ENCODE data around the gene LRRC36.

Gene LRRC36

GRCh38 chr16:67425580-67425979, 99.0 kb downstream of the LRRC36 start:
- Histone ChIP-seq H3K9me3 (ENCODE audit: control insufficient read depth, low read length) (no peaks in the 10 kb centered on the region), H3K4me3 (ENCODE audit: insufficient read depth, low read depth, low read length) (no peak overlapping the region), H3K4me1 (ENCODE audit: control insufficient read depth, insufficient read depth, low read length) (peaks cover 20% of the 10 kb centered on the region), H3K27ac (ENCODE audit: insufficient read depth, low read depth, low read length, poor library complexity, severe bottlenecking) (no peak overlapping the region), H3K36me3 (ENCODE audit: control insufficient read depth, insufficient read depth, low read length) (no peaks in the 10 kb centered on the region), H3K27me3 (ENCODE audit: control insufficient read depth, insufficient read depth, low read length, poor library complexity, severe bottlenecking) (peaks cover 24% of the 10 kb centered on the region)
- 81 to 82% methylated on average over 4 of the region's 4 CpGs for WGBS, 2 experiments

GRCh38 chr16:67426022-67426421, 99.4 kb downstream of the LRRC36 start:
- 88 to 92% methylated on average over 6 to 7 of the region's 7 CpGs for WGBS, 2 experiments

GRCh38 chr16:67426950-67427349, 100.3 kb downstream of the LRRC36 start:
- no peaks in the 10 kb centered on the region for H3K9me3 ChIP-seq (ENCODE audit: control insufficient read depth, low read length)
- peaks cover 23% of the 10 kb centered on the region for H3K4me1 ChIP-seq (ENCODE audit: control insufficient read depth, insufficient read depth, low read length)
- no peaks in the 10 kb centered on the region for H3K36me3 ChIP-seq (ENCODE audit: control insufficient read depth, insufficient read depth, low read length)
- no peak overlapping the region for H3K27ac ChIP-seq (ENCODE audit: insufficient read depth, low read depth, low read length, poor library complexity, severe bottlenecking)
- no peak overlapping the region for H3K4me3 ChIP-seq (ENCODE audit: insufficient read depth, low read depth, low read length)
- WGBS, 2 experiments: 92 to 94% methylated on average over 7 of the region's 7 CpGs
- peaks cover 37% of the 10 kb centered on the region for H3K27me3 ChIP-seq (ENCODE audit: control insufficient read depth, insufficient read depth, low read length, poor library complexity, severe bottlenecking)

More at GRCh38 chr16:67426022-67426421, 99.4 kb downstream of the LRRC36 start:
- H3K27ac ChIP-seq (ENCODE audit: insufficient read depth, low read depth, low read length, poor library complexity, severe bottlenecking): no peak overlapping the region
- no peak overlapping the region for H3K4me3 ChIP-seq (ENCODE audit: insufficient read depth, low read depth, low read length)
- H3K9me3 ChIP-seq (ENCODE audit: control insufficient read depth, low read length): no peaks in the 10 kb centered on the region
- H3K27me3 ChIP-seq (ENCODE audit: control insufficient read depth, insufficient read depth, low read length, poor library complexity, severe bottlenecking): peaks cover 28% of the 10 kb centered on the region
- H3K4me1 ChIP-seq (ENCODE audit: control insufficient read depth, insufficient read depth, low read length): peaks cover 20% of the 10 kb centered on the region
- H3K36me3 ChIP-seq (ENCODE audit: control insufficient read depth, insufficient read depth, low read length): no peaks in the 10 kb centered on the region

GRCh38 chr16:67428146-67428731, 101.6 kb downstream of the LRRC36 start:
- peaks cover 46% of the 10 kb centered on the region for H3K27me3 ChIP-seq (ENCODE audit: control insufficient read depth, insufficient read depth, low read length, poor library complexity, severe bottlenecking)
- no peaks in the 10 kb centered on the region for H3K9me3 ChIP-seq (ENCODE audit: control insufficient read depth, low read length)
- H3K4me1 ChIP-seq (ENCODE audit: control insufficient read depth, insufficient read depth, low read length): peaks cover 30% of the 10 kb centered on the region
- no peak overlapping the region for H3K27ac ChIP-seq (ENCODE audit: insufficient read depth, low read depth, low read length, poor library complexity, severe bottlenecking)
- H3K4me3 ChIP-seq (ENCODE audit: insufficient read depth, low read depth, low read length): no peak overlapping the region
- no peaks in the 10 kb centered on the region for H3K36me3 ChIP-seq (ENCODE audit: control insufficient read depth, insufficient read depth, low read length)
- 23 to 26% methylated on average over 11 of the region's 11 CpGs for WGBS, 2 experiments

- H3K36me3 ChIP-seq (ENCODE audit: control insufficient read depth, insufficient read depth, low read length): no peaks in the 10 kb centered on the region
- WGBS, 2 experiments: 93 to 94% methylated on average over 3 of the region's 3 CpGs
- peaks cover 46% of the 10 kb centered on the region for H3K27me3 ChIP-seq (ENCODE audit: control insufficient read depth, insufficient read depth, low read length, poor library complexity, severe bottlenecking)
- H3K9me3 ChIP-seq (ENCODE audit: control insufficient read depth, low read length): no peaks in the 10 kb centered on the region
- peaks cover 22% of the 10 kb centered on the region for H3K4me1 ChIP-seq (ENCODE audit: control insufficient read depth, insufficient read depth, low read length)
- H3K4me3 ChIP-seq (ENCODE audit: insufficient read depth, low read depth, low read length): no peak overlapping the region
- H3K27ac ChIP-seq (ENCODE audit: insufficient read depth, low read depth, low read length, poor library complexity, severe bottlenecking): no peak overlapping the region
These were observed 102.6 kb downstream of the LRRC36 start for GRCh38 chr16:67429053-67429798.

GRCh38 chr16:67429799-67430503, 103.3 kb downstream of the LRRC36 start:
- no peaks in the 10 kb centered on the region for H3K9me3 ChIP-seq (ENCODE audit: control insufficient read depth, low read length)
- H3K36me3 ChIP-seq (ENCODE audit: control insufficient read depth, insufficient read depth, low read length): no peaks in the 10 kb centered on the region
- peaks cover 14% of the 10 kb centered on the region for H3K4me1 ChIP-seq (ENCODE audit: control insufficient read depth, insufficient read depth, low read length)
- 38 to 39% methylated on average over 13 of the region's 13 CpGs for WGBS, 2 experiments
- no peak overlapping the region for H3K27ac ChIP-seq (ENCODE audit: insufficient read depth, low read depth, low read length, poor library complexity, severe bottlenecking)
- peaks cover 46% of the 10 kb centered on the region for H3K27me3 ChIP-seq (ENCODE audit: control insufficient read depth, insufficient read depth, low read length, poor library complexity, severe bottlenecking)
- H3K4me3 ChIP-seq (ENCODE audit: insufficient read depth, low read depth, low read length): peak overlapping the region; percentile 32

- Histone ChIP-seq H3K27me3 (ENCODE audit: control insufficient read depth, insufficient read depth, low read length, poor library complexity, severe bottlenecking) (peaks cover 46% of the 10 kb centered on the region), H3K4me3 (ENCODE audit: insufficient read depth, low read depth, low read length) (peak overlapping the region; percentile 32), H3K27ac (ENCODE audit: insufficient read depth, low read depth, low read length, poor library complexity, severe bottlenecking) (no peak overlapping the region), H3K36me3 (ENCODE audit: control insufficient read depth, insufficient read depth, low read length) (no peaks in the 10 kb centered on the region), H3K9me3 (ENCODE audit: control insufficient read depth, low read length) (no peaks in the 10 kb centered on the region), H3K4me1 (ENCODE audit: control insufficient read depth, insufficient read depth, low read length) (peaks cover 10% of the 10 kb centered on the region)
- WGBS, 2 experiments: 1 to 2% methylated on average over 53 of the region's 53 CpGs
These were observed 103.9 kb downstream of the LRRC36 start for GRCh38 chr16:67430504-67430976.

- H3K27me3 ChIP-seq (ENCODE audit: control insufficient read depth, insufficient read depth, low read length, poor library complexity, severe bottlenecking): peaks cover 46% of the 10 kb centered on the region
- H3K9me3 ChIP-seq (ENCODE audit: control insufficient read depth, low read length): no peaks in the 10 kb centered on the region
- peak within 1 kb of the TSS; percentile 32 for H3K4me3 ChIP-seq (ENCODE audit: insufficient read depth, low read depth, low read length)
- WGBS, 2 experiments: 0 to 1% methylated on average over 87 of the region's 87 CpGs
- peaks cover 10% of the 10 kb centered on the region for H3K4me1 ChIP-seq (ENCODE audit: control insufficient read depth, insufficient read depth, low read length)
- H3K36me3 ChIP-seq (ENCODE audit: control insufficient read depth, insufficient read depth, low read length): no peaks in the 10 kb centered on the region
- H3K27ac ChIP-seq (ENCODE audit: insufficient read depth, low read depth, low read length, poor library complexity, severe bottlenecking): no peak within 1 kb of the TSS
These were observed 104.6 kb downstream of the LRRC36 start, which contains the start of gene HSD11B2 for GRCh38 chr16:67430977-67431774. HSD11B2 (plus strand) TSS chr16:67431121; CDS start chr16:67431249, 128 bp downstream.

GRCh38 chr16:67431775-67432505, 105.3 kb downstream of the LRRC36 start:
- H3K27me3 ChIP-seq (ENCODE audit: control insufficient read depth, insufficient read depth, low read length, poor library complexity, severe bottlenecking): peaks cover 46% of the 10 kb centered on the region
- H3K9me3 ChIP-seq (ENCODE audit: control insufficient read depth, low read length): no peaks in the 10 kb centered on the region
- no peak overlapping the region for H3K27ac ChIP-seq (ENCODE audit: insufficient read depth, low read depth, low read length, poor library complexity, severe bottlenecking)
- H3K4me3 ChIP-seq (ENCODE audit: insufficient read depth, low read depth, low read length): peak overlapping the region; percentile 24
- H3K36me3 ChIP-seq (ENCODE audit: control insufficient read depth, insufficient read depth, low read length): no peaks in the 10 kb centered on the region
- H3K4me1 ChIP-seq (ENCODE audit: control insufficient read depth, insufficient read depth, low read length): peaks cover 10% of the 10 kb centered on the region
- WGBS, 2 experiments: 20 to 23% methylated on average over 13 of the region's 13 CpGs

Measured in ectodermal cell (in vitro differentiated cells).